HepG2 (cell line): ENCODE data around the gene CNTD1. TPM values are rescaled to one million over a fixed set of nuclear protein-coding genes. Genes with fewer than 3 reads are reported as not detected.

Source experiments
- ASH2L ChIP-seq: fragments of 300-600, 200-600 bp; sonication (generic); IDR thresholded peaks from 2 replicates; pipeline ENCODE4 v1.7.0; 2017; ENCODE audit warnings: low read depth, mild to moderate bottlenecking, moderate library complexity, mixed read lengths, low read length; ENCODE audit not compliant: insufficient read length
- CBX2 ChIP-seq, 2 experiments: fragments of 200-600 bp in 1 of 2; sonication (generic); formaldehyde crosslinking in 1 of 2; IDR thresholded peaks; 2 replicates each; pipeline versions ENCODE4 v1.7.0 to v1.8.1; 2018 to 2022; ENCODE audit warnings: low read depth in 2 of 2, low read length in 1 of 2, mild to moderate bottlenecking in 1 of 2, missing genetic modification reagents in 1 of 2
- CENPX ChIP-seq: sonication (generic); formaldehyde crosslinking; IDR thresholded peaks from 2 replicates; pipeline ENCODE4 v1.9.0; 2021; ENCODE audit warnings: mild to moderate bottlenecking, missing genetic modification reagents, moderate library complexity
- ELF3 ChIP-seq: IDR thresholded peaks from 2 replicates; pipeline ENCODE4 v1.6.1; 2016; ENCODE audit warnings: missing genetic modification reagents, missing compliant biosample characterization
- EP300 ChIP-seq, 3 experiments: sonication (generic) in 1 of 3; formaldehyde crosslinking in 1 of 3; IDR thresholded peaks; 2 replicates each; pipeline versions ENCODE4 v1.5.1 to v1.6.1; 2011 to 2020; ENCODE audit warnings: low read depth in 2 of 3, low read length in 2 of 3, borderline replicate concordance in 1 of 3, improper control_type of control experiment in 1 of 3, mild to moderate bottlenecking in 1 of 3, missing genetic modification reagents in 1 of 3, moderate library complexity in 1 of 3
- FOXO1 ChIP-seq: sonication (generic); formaldehyde crosslinking; IDR thresholded peaks from 2 replicates; pipeline ENCODE4 v1.4.0; 2020; ENCODE audit warnings: missing genetic modification reagents
- HMG20A ChIP-seq: IDR thresholded peaks from 2 replicates; pipeline ENCODE4 v1.6.1; 2016; ENCODE audit warnings: borderline replicate concordance
- IRF2 ChIP-seq: IDR thresholded peaks from 2 replicates; pipeline ENCODE4 v1.6.1; 2018; ENCODE audit warnings: missing genetic modification reagents, missing compliant biosample characterization
- MYNN ChIP-seq: sonication (generic); formaldehyde crosslinking; IDR thresholded peaks from 2 replicates; pipeline ENCODE4 v1.4.0; 2020; ENCODE audit warnings: mild to moderate bottlenecking, low read depth, missing genetic modification reagents
- NFKBIZ ChIP-seq: IDR thresholded peaks from 2 replicates; pipeline ENCODE4 v1.6.1; 2018; ENCODE audit warnings: missing genetic modification reagents, missing compliant biosample characterization
- PCBP1 ChIP-seq: fragments of 200-400 bp; formaldehyde crosslinking; IDR thresholded peaks from 2 replicates; pipeline ENCODE4 v1.6.1; 2017; ENCODE audit warnings: mild to moderate bottlenecking, low read depth, low read length, borderline replicate concordance
- PPARG ChIP-seq: conservative IDR thresholded peaks from 2 replicates; pipeline ENCODE4 v1.6.1; 2016; ENCODE audit warnings: missing biosample characterization, missing genetic modification reagents
- RFX3 ChIP-seq: IDR thresholded peaks from 2 replicates; pipeline ENCODE4 v1.6.1; 2016; ENCODE audit warnings: missing biosample characterization, missing genetic modification reagents
- SAP130 ChIP-seq: IDR thresholded peaks from 2 replicates; pipeline ENCODE4 v1.6.1; 2016; ENCODE audit warnings: low read depth
- TP53 ChIP-seq: sonication (generic); formaldehyde crosslinking; conservative IDR thresholded peaks from 2 replicates; pipeline ENCODE4 v1.4.0; 2020; ENCODE audit warnings: missing genetic modification reagents
- U2AF2 ChIP-seq: fragments of 200-400 bp; formaldehyde crosslinking; IDR thresholded peaks from 2 replicates; pipeline ENCODE4 v1.6.1; 2017; ENCODE audit warnings: low read depth, mild to moderate bottlenecking, low read length
- ZBTB20 ChIP-seq: sonication (generic); formaldehyde crosslinking; IDR thresholded peaks from 2 replicates; pipeline ENCODE4 v1.8.1; 2023; ENCODE audit warnings: missing genetic modification reagents, low read depth, mild to moderate bottlenecking, borderline replicate concordance
- ZKSCAN5 ChIP-seq: sonication (generic); formaldehyde crosslinking; IDR thresholded peaks from 2 replicates; pipeline ENCODE4 v1.5.1; 2020; ENCODE audit warnings: mild to moderate bottlenecking, missing genetic modification reagents
- ZNF274 ChIP-seq: sonication (generic); formaldehyde crosslinking; IDR thresholded peaks from 2 replicates; pipeline ENCODE4 v1.5.1; 2020; ENCODE audit warnings: mild to moderate bottlenecking, missing genetic modification reagents
- ZNF577 ChIP-seq: sonication (generic); formaldehyde crosslinking; IDR thresholded peaks from 2 replicates; pipeline ENCODE4 v1.4.0; 2020; ENCODE audit warnings: mild to moderate bottlenecking, low read depth, missing genetic modification reagents, borderline replicate concordance
- ZNF878 ChIP-seq: sonication (generic); formaldehyde crosslinking; IDR thresholded peaks from 2 replicates; pipeline ENCODE4 v1.8.1; 2023; ENCODE audit warnings: mild to moderate bottlenecking, missing genetic modification reagents, moderate library complexity
- polyA plus RNA-seq, 8 experiments: library from polyadenylated mRNA; depleted of rRNA in 3 of 8; stranded (reverse) in 7 of 8; unstranded in 1 of 8; fragments of >200 nt; fragmentation: Illumina TruSeq in 4 of 8; extraction: Trizol in 4 of 8; gene quantifications; 2 replicates each; pipeline versions ENCODE4 v1.2.1 to v1.2.3, GENCODE V29; 2011 to 2016; ENCODE audit warnings: low read depth in 4 of 8, missing spikeins in 1 of 8, mixed read lengths in 1 of 8; ENCODE audit not compliant: insufficient read depth in 1 of 8
- total RNA-seq, 5 experiments: library from RNA; depleted of rRNA; stranded (reverse); fragments of >200 nt; fragmentation: Illumina TruSeq; extraction: Trizol; gene quantifications; 2 replicates each; pipeline ENCODE4 v1.2.3, GENCODE V29; 2016; ENCODE audit warnings: low read depth in 1 of 5
- TF ChIP-seq, protein P1 (sequence below): sonication (generic); formaldehyde crosslinking; IDR thresholded peaks from 2 replicates; pipeline ENCODE4 v1.5.0; 2020; ENCODE audit warnings: missing genetic modification reagents
- TF ChIP-seq, protein P2 (sequence below): sonication (generic); formaldehyde crosslinking; conservative IDR thresholded peaks from 2 replicates; pipeline ENCODE4 v1.4.0; 2020; ENCODE audit warnings: missing genetic modification reagents
- TF ChIP-seq, protein P3 (sequence below): sonication (generic); formaldehyde crosslinking; IDR thresholded peaks from 2 replicates; pipeline ENCODE4 v1.4.0; 2020; ENCODE audit warnings: missing genetic modification reagents, borderline replicate concordance
- TF ChIP-seq, protein P4 (sequence below): sonication (generic); formaldehyde crosslinking; IDR thresholded peaks from 2 replicates; pipeline ENCODE4 v1.5.0; 2020; ENCODE audit warnings: mild to moderate bottlenecking, missing genetic modification reagents

Gene CNTD1
- total and polyA plus RNA-seq, 2 of the 13 experiments (the other 11 are each of a cell fraction or from before 2014, with no cell fraction given) = 0.11 to 0.15 TPM

DNA sequence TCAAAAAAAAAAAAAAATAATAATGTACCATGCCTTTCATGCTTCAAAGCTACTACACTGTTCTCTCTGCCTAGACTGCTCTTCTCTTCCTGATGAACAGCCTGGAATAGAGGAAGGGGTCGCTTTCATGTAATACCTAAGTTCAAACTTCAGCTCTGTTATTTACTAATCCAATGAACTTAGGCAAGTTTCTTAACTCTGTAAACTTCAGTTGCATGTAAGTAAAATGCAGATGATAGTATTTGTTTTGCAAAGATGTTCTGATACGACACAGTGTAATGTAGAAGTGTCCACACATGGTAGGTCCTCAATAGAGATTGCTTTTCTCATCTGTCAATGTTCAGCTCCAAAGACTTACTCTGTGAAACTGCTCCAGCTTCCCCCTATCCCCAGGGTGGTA is 6.7 kb upstream of the CNTD1 start (continued):
- TF ChIP-seq, protein P1, sequence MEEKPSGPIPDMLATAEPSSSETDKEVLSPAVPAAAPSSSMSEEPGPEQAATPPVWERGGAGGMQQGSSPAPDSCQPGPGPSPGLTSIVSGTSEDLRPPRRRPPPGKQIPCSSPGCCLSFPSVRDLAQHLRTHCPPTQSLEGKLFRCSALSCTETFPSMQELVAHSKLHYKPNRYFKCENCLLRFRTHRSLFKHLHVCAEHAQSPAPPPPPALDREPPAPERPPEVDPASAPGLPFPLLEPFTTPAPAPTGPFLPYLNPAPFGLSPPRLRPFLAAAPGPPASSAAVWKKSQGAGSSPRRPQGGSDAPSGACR (CRISPR knock-in tag) = peak; percentile 62; the same call in 1 of the 2 replicates
- TF ChIP-seq ZNF577 (CRISPR knock-in tag) (no peak), ASH2L (peak; percentile 19), ZBTB20 (CRISPR knock-in tag) (peak; percentile 19; the same call in 1 of the 2 replicates), PPARG (CRISPR knock-in tag) (peak; percentile 59; the same call in 1 of the 2 replicates), SAP130 (CRISPR knock-in tag) (peak; percentile 20; the same call in 1 of the 2 replicates), NFKBIZ (no peak), ZNF274 (no peak), PCBP1 (no peak), FOXO1 (0 out of 2 replicates have a peak, but pooled peaks have one; percentile 17), ZNF878 (CRISPR knock-in tag) (0 out of 2 replicates have a peak, but pooled peaks have one; percentile 52), RFX3 (CRISPR knock-in tag) (no peak), HMG20A (CRISPR knock-in tag) (peak; percentile 44; the same call in 1 of the 2 replicates), ZKSCAN5 (CRISPR knock-in tag) (no peak), ELF3 (CRISPR knock-in tag) (no peak), TP53 (CRISPR knock-in tag) (no peak), U2AF2 (no peak), MYNN (CRISPR knock-in tag) (no peak), CENPX (no peak), IRF2 (CRISPR knock-in tag) (0 out of 2 replicates have a peak, but pooled peaks have one; percentile 33), EP300 (IDR thresholded peaks at IDR 0.05; ENCODE audit: low read depth in 2 of 2, low read length in 2 of 2) (peak in 1 of 2 experiments; percentile 80; a peak in 2 of 4 replicates), EP300 (CRISPR knock-in tag; IDR thresholded peaks at IDR 0.05; ENCODE audit: borderline replicate concordance) (no peak), CBX2 (IDR thresholded peaks at IDR 0.05; ENCODE audit: low read depth, low read length) (no peak), CBX2 (CRISPR knock-in tag; IDR thresholded peaks at IDR 0.05; ENCODE audit: low read depth) (no peak)
- TF ChIP-seq, protein P2, sequence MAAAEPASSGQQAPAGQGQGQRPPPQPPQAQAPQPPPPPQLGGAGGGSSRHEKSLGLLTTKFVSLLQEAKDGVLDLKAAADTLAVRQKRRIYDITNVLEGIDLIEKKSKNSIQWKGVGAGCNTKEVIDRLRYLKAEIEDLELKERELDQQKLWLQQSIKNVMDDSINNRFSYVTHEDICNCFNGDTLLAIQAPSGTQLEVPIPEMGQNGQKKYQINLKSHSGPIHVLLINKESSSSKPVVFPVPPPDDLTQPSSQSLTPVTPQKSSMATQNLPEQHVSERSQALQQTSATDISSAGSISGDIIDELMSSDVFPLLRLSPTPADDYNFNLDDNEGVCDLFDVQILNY (CRISPR knock-in tag) = no peak
- TF ChIP-seq, protein P3, sequence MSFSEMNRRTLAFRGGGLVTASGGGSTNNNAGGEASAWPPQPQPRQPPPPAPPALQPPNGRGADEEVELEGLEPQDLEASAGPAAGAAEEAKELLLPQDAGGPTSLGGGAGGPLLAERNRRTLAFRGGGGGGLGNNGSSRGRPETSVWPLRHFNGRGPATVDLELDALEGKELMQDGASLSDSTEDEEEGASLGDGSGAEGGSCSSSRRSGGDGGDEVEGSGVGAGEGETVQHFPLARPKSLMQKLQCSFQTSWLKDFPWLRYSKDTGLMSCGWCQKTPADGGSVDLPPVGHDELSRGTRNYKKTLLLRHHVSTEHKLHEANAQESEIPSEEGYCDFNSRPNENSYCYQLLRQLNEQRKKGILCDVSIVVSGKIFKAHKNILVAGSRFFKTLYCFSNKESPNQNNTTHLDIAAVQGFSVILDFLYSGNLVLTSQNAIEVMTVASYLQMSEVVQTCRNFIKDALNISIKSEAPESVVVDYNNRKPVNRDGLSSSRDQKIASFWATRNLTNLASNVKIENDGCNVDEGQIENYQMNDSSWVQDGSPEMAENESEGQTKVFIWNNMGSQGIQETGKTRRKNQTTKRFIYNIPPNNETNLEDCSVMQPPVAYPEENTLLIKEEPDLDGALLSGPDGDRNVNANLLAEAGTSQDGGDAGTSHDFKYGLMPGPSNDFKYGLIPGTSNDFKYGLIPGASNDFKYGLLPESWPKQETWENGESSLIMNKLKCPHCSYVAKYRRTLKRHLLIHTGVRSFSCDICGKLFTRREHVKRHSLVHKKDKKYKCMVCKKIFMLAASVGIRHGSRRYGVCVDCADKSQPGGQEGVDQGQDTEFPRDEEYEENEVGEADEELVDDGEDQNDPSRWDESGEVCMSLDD = no peak
- TF ChIP-seq, protein P4, sequence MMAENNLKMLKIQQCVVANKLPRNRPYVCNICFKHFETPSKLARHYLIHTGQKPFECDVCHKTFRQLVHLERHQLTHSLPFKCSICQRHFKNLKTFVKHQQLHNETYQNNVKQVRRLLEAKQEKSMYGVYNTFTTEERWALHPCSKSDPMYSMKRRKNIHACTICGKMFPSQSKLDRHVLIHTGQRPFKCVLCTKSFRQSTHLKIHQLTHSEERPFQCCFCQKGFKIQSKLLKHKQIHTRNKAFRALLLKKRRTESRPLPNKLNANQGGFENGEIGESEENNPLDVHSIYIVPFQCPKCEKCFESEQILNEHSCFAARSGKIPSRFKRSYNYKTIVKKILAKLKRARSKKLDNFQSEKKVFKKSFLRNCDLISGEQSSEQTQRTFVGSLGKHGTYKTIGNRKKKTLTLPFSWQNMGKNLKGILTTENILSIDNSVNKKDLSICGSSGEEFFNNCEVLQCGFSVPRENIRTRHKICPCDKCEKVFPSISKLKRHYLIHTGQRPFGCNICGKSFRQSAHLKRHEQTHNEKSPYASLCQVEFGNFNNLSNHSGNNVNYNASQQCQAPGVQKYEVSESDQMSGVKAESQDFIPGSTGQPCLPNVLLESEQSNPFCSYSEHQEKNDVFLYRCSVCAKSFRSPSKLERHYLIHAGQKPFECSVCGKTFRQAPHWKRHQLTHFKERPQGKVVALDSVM (CRISPR knock-in tag) = no peak
